Epithelial cell of proximal tubule (primary cell): ENCODE measurements around the gene CACNG7. TPM values are rescaled to one million over a fixed set of nuclear protein-coding genes. Genes with fewer than 3 reads are reported as not detected.

Experiments
- DNase-seq: peaks from one replicate; pipeline ENCODE4 v3.0.0-alpha.2; 2011; ENCODE audit warnings: low read depth
- H3K4me3 ChIP-seq: 2 replicates; pipeline ENCODE4 v1.5.1; 2011; ENCODE audit warnings: low read depth, mild to moderate bottlenecking, low read length
- total RNA-seq: library from RNA; depleted of rRNA; stranded (reverse); fragments of >200 nt; gene quantifications from 2 replicates; pipeline ENCODE4 v1.2.3, GENCODE V29; 2015
- TF ChIP-seq, protein P1 (sequence below): conservative IDR thresholded peaks from 2 replicates; pipeline ENCODE4 v1.5.1; 2012; ENCODE audit warnings: low read depth, mild to moderate bottlenecking, low read length

Gene CACNG7
- total RNA-seq, 1 donor from 2014 or later: not detected

DNA sequence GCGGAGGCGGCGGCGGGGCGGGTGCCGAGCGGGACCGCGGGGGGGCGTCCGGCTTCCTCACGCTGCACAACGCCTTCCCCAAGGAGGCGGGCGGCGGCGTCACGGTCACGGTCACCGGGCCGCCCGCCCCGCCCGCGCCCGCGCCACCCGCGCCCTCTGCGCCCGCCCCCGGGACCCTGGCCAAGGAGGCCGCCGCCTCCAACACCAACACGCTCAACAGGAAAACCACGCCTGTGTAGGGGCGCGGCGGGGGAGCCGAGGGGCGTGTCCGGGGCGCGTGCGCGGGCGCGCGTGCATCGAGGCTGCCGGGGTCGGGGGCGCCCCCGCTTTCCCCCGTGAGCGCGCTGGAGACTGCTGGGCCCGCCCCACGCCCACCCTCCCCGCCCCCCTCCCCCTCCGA lies 73.5 kb downstream of the CACNG7 start:
- no peak overlapping the region for H3K4me3 ChIP-seq
- TF ChIP-seq, protein P1, sequence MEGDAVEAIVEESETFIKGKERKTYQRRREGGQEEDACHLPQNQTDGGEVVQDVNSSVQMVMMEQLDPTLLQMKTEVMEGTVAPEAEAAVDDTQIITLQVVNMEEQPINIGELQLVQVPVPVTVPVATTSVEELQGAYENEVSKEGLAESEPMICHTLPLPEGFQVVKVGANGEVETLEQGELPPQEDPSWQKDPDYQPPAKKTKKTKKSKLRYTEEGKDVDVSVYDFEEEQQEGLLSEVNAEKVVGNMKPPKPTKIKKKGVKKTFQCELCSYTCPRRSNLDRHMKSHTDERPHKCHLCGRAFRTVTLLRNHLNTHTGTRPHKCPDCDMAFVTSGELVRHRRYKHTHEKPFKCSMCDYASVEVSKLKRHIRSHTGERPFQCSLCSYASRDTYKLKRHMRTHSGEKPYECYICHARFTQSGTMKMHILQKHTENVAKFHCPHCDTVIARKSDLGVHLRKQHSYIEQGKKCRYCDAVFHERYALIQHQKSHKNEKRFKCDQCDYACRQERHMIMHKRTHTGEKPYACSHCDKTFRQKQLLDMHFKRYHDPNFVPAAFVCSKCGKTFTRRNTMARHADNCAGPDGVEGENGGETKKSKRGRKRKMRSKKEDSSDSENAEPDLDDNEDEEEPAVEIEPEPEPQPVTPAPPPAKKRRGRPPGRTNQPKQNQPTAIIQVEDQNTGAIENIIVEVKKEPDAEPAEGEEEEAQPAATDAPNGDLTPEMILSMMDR: no peak
- DNase-seq: no peak

DNA sequence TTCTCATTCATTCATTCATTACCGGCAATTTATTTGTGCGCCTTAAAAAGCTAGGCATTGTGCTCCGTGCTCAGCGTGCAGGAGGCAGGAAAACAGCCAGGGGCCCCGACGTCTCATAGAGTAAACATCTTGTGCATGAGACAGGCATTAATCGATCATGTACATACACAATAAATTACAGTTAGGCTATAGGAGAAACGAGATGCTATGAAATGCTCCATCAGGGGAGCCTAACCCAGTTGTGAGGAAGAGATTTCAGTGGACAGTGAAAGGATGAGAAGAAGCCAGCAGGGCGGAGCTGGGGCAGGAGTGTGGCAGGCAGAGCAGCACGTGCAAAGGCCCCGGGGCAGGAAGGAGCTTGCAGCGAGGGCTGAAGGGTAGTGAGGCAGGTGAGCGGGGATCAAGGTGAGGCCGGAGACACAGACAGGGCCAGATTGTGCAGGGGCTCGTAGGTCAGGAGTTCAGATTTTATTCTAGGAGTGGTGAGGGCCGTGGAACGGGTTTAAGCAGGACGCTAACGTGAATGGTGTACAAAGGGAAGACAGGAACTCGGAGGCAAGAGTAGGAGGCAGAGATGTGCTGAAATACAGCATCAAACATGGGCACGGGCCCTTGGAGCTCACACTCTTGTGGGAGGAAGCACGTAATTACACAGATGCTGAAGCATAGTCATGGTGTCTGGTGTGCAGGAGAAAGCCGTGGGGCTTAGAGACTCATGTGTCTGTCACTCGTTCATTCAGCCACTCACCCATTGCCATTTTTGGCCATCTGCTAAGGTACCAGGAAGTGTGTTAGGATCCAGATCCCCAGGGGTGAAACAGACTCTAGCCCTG lies 74.6 kb downstream of the CACNG7 start:
- TF ChIP-seq, protein P1: no peak
- no peak for DNase-seq
- H3K4me3 ChIP-seq: no peak overlapping the region

- no peak for DNase-seq
- no peak overlapping the region for H3K4me3 ChIP-seq
- TF ChIP-seq, protein P1: no peak
Measured at GRCh38 chr19:53985863-53986262, 76.8 kb downstream of the CACNG7 start.

DNA sequence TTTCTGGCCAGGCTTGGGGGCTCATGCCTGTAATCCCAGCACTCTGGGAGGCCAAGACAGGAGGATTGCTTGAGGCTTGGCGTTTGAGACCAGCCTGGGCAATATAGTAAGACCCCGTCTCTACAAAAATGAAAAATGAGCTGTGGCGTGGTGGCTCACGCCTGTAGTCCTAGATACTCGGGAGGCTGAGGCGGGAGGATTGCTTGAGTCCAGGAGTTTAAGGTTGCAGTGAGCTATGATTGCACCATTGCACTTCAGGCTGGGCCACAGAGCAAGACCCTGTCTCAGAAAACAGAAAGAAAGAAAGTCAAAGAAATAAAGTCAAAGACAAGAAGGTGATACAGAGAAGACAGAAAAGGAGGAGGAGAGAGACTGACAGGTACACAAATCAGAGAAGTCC lies 79.9 kb downstream of the CACNG7 start:
- TF ChIP-seq, protein P1: no peak
- DNase-seq: no peak
- H3K4me3 ChIP-seq: no peak overlapping the region

- no peak for DNase-seq
Measured at GRCh38 chr19:53989600-53990533, 80.8 kb downstream of the CACNG7 start.

GRCh38 chr19:53991224-53992113 lies 82.4 kb downstream of the CACNG7 start, which contains the start of gene CACNG6:
CACNG6 (plus strand) TSS chr19:53991637; CDS start chr19:53992878, 1,241 bp downstream.
- TF ChIP-seq, protein P1: no peak
- H3K4me3 ChIP-seq: no peak within 1 kb of the TSS
- DNase-seq: no peak

More at GRCh38 chr19:53989600-53990533, 80.8 kb downstream of the CACNG7 start:
- TF ChIP-seq, protein P1: no peak
- no peak overlapping the region for H3K4me3 ChIP-seq
